ENCODE results near the gene MTRF1L. TPM values are rescaled to one million over a fixed set of nuclear protein-coding genes. Genes with fewer than 3 reads are reported as not detected.
"Not testable (repeated sequence)": the region's sequence is repeated elsewhere in the genome, so short reads cannot be mapped to it uniquely, and the experiment has no call there.

The MTRF1L gene
- total and polyA plus RNA-seq, 2 of the 8 experiments (the other 6 are each of a cell fraction or from before 2014, with no cell fraction given): 4.5 to 26.5 TPM

DNA sequence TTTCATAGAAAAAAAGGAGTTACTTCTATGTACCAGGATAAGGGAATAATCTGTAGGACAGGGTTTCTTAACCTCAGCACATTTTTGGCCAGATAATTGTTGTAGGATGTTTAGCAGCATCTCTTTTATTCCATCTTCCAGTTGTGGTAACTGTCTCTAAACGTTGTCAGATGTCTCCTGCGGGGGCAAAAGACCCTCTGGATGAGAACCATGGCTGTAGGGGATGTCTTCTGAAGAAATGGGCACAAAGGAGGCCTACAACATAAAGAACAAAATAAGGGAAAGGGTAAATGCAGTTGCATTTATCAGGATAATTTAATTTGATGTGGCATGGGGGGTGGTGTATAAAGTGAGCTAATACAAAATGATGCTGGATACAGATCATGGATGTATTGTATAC, 15.5 kb downstream of the MTRF1L start (continued):
- TF ChIP-seq EZH2 (IDR thresholded peaks at IDR 0.05; ENCODE audit: low read depth, low read length, severe bottlenecking): no peak
- no peak for TF ChIP-seq E2F6 (IDR thresholded peaks at IDR 0.05)
- TF ChIP-seq RNF2 (IDR thresholded peaks at IDR 0.05; ENCODE audit: borderline replicate concordance, low read depth, low read length, missing control alignments, poor library complexity, severe bottlenecking): no peak
- TF ChIP-seq KDM1A (IDR thresholded peaks at IDR 0.05; ENCODE audit: borderline replicate concordance, low read length): no peak
- TF ChIP-seq RBBP5 (IDR thresholded peaks at IDR 0.05; ENCODE audit: borderline replicate concordance, low read depth, low read length): no peak

DNA sequence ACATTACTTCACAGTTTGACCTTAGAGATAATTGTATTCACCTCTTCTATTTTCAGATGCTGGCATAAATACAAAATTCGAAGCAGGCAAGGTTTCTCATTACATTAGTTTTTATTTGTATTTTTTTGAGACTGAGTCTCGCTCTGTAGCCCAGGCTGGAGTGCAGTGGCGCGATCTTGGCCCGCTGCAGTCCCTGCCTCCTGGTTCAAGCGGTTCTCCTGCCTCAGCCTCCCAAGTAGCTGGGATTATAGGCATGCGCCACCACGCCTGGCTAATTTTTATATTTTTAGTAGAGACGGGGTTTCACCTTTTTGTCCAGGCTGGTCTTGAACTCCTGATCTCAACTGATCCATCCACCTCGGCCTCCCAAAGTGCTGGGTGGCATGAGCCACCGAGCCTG, 17.2 kb downstream of the MTRF1L start:
- not testable (repeated sequence) for H3K18ac ChIP-seq (ENCODE audit: extremely low read depth, low read length); H2BK15ac ChIP-seq (ENCODE audit: low read length); H2AFZ ChIP-seq (ENCODE audit: low read length); H3K23ac ChIP-seq (ENCODE audit: insufficient read length); H4K8ac ChIP-seq (ENCODE audit: extremely low read depth, insufficient read depth, low read length); H3K9me3 ChIP-seq (ENCODE audit: insufficient read depth in 2 of 2, low read depth in 1 of 2, low read length in 1 of 2); H2BK5ac ChIP-seq (ENCODE audit: low read depth, low read length); H4K5ac ChIP-seq (ENCODE audit: insufficient read length, low read depth, low read length); H3K4ac ChIP-seq (replicated peaks; ENCODE audit: insufficient read length, low read depth, low read length); H3K23me2 ChIP-seq (ENCODE audit: low read depth, low read length); H3K36me3 ChIP-seq (ENCODE audit: control insufficient read depth in 2 of 4, insufficient read depth in 4 of 4, low read length in 3 of 4); H3K4me1 ChIP-seq (replicated peaks in 1 of 4; ENCODE audit: control insufficient read depth in 3 of 4, insufficient read depth in 4 of 4, low read length in 3 of 4); H3K27ac ChIP-seq (ENCODE audit: low read depth, low read length); H3K9ac ChIP-seq (replicated peaks in 1 of 4; ENCODE audit: extremely low read depth in 1 of 4, low read depth in 3 of 4, low read length in 3 of 4); H3K14ac ChIP-seq (ENCODE audit: insufficient read length); H2BK120ac ChIP-seq (replicated peaks; ENCODE audit: low read depth, low read length); H2AK5ac ChIP-seq (ENCODE audit: low read depth, low read length); H3K79me1 ChIP-seq (ENCODE audit: low read depth, low read length); H4K91ac ChIP-seq (replicated peaks; ENCODE audit: insufficient read length, low read length); H4K20me1 ChIP-seq (replicated peaks in 1 of 2; ENCODE audit: control insufficient read depth in 1 of 2, insufficient read depth in 2 of 2, low read length in 2 of 2); DNase-seq (ENCODE audit: low read depth in 1 of 2, low spot score in 2 of 2); H3K56ac ChIP-seq (replicated peaks; ENCODE audit: insufficient read length, low read depth, low read length); H3K27me3 ChIP-seq (replicated peaks in 1 of 4; ENCODE audit: control insufficient read depth in 3 of 4, extremely low read depth in 1 of 4, insufficient read depth in 3 of 4, low read length in 3 of 4); H2BK20ac ChIP-seq (ENCODE audit: low read length); FAIRE-seq; H2BK12ac ChIP-seq (ENCODE audit: low read depth, low read length)
- ChIA-PET POLR2A (ENCODE audit: partially characterized antibody) (interaction anchor here (1.7 to 5.5 kb wide), 3 partner anchors 8 to 15 kb away, joined by 5 to 103 read pairs (median 6); partner anchors contain the start of gene MTRF1L), CTCF (ENCODE audit: partially characterized antibody) (interaction anchor here (1.2 to 1.6 kb wide), 4 partner anchors 10 to 87 kb away, joined by 3 to 9 read pairs (median 5); no protein-coding TSS in a partner anchor)
- Histone ChIP-seq H3K79me2 (ENCODE audit: control insufficient read depth in 1 of 2, insufficient read depth in 2 of 2, low read length in 2 of 2) (peaks cover 25 to 65% of the 10 kb centered on the region in 2 experiments), H3K4me3 (ENCODE audit: extremely low read depth in 1 of 4, insufficient read depth in 2 of 4, low read depth in 3 of 4, low read length in 4 of 4) (peak overlapping the region in 1 of 4 experiments; percentile 82; a peak in 2 of 8 replicates), H3K4me2 (ENCODE audit: insufficient read depth in 1 of 2, low read depth in 2 of 2, low read length in 2 of 2) (peak overlapping the region; percentile 75 to 95; a peak in 3 of 4 replicates)
- 90% methylated on average over 11 of the region's 11 CpGs; no CpG with 5 or more reads in 1 of the 2 experiments for WGBS, 2 experiments (ENCODE audit: extremely low coverage in 1 of 2, insufficient coverage in 1 of 2, insufficient read length in 1 of 2, insufficient replicate concordance in 2 of 2, low coverage in 1 of 2, low lambda C conversion rate in 2 of 2, missing lambda C conversion rate in 1 of 2)

All from H1 (cell line).